ENCODE results near the gene HAGHL.

Gene HAGHL

DNA sequence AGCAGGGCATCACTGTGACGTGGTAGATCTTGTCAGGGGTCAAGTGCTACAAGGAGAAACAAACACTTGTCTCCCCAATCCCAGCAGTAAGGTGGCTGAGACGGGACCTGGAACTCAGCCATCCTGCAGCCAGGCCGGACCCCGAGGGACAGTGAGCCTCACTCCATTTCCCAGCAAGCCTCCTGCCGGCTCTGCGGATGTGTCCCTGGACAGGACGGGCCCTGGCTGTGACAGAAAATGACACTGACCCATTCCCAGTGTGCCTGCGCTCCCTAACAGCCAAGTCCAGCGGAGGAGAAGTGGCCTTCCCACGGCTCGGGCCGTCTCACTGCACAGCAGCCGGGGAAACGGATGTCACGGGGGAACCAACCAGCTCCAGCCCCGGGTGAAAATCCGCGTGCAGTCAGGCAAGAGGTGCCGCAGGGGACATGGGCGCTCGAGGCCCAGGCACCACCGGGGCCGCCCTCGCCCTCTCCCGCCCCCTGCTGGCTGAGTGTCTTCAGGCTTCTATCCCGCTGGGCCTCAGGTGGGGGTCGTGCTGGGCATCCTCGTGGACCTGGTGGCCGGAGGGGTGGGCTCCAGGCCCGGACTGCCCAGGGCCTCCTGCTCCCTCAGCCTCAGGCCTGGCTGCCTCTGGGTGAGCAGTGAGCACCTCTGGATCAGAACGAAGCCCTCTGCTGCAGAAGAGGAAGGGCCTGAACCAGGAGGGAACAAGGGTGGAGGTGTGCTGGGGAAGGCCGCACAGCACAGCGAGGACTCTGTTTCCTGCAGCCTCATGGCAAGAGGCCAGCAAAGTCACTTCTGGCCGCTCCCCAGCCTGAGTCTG is 6.7 kb downstream of the HAGHL start:
- DNase-seq (ENCODE audit: low read depth) = no peak
- TF ChIP-seq, protein P1, sequence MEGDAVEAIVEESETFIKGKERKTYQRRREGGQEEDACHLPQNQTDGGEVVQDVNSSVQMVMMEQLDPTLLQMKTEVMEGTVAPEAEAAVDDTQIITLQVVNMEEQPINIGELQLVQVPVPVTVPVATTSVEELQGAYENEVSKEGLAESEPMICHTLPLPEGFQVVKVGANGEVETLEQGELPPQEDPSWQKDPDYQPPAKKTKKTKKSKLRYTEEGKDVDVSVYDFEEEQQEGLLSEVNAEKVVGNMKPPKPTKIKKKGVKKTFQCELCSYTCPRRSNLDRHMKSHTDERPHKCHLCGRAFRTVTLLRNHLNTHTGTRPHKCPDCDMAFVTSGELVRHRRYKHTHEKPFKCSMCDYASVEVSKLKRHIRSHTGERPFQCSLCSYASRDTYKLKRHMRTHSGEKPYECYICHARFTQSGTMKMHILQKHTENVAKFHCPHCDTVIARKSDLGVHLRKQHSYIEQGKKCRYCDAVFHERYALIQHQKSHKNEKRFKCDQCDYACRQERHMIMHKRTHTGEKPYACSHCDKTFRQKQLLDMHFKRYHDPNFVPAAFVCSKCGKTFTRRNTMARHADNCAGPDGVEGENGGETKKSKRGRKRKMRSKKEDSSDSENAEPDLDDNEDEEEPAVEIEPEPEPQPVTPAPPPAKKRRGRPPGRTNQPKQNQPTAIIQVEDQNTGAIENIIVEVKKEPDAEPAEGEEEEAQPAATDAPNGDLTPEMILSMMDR (conservative IDR thresholded peaks at IDR 0.05; ENCODE audit: control insufficient read depth, insufficient read depth, low read depth, low read length) = no peak
- H3K4me3 ChIP-seq (ENCODE audit: control insufficient read depth, low read depth, low read length) = no peak overlapping the region

DNA sequence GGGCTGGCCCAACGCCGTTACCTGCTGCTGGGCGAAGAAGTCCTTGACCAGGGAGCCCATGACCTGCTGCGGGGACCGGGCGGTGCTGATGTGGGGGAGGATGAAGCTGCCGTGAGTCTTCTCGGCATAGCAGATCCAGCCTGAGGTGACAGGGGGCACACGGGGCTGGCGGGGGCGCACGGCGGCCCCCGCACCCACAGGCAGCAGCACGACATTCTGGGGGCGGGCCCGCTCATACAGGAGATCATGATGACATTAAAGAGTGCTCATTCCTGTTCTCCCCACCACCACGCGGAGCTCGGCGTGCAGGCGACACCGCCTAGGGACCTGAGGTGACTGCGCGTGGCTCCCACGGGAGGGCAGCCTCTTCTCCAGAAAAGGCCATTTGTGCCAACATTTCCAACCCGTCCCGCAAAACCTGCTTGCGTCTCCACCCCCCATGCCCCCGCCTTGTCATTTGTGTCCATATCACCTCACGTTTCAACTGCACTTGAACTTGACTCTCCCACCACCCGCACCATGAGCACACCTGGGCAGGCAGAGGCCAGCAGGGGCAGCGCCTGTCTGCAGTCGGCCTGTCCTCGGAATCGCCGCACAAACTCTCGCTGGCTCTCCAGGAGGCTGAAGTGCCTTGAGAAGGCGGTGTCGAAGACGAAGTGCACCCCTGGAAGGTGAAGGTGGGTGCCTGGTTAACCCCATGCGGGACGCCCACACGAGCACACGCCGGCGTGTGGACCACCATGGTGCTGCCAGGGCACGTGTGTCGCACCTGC is 7.5 kb downstream of the HAGHL start:
- no peak for DNase-seq (ENCODE audit: low read depth)
- no peak overlapping the region for H3K4me3 ChIP-seq (ENCODE audit: control insufficient read depth, low read depth, low read length)
- TF ChIP-seq, protein P1 (conservative IDR thresholded peaks at IDR 0.05; ENCODE audit: control insufficient read depth, insufficient read depth, low read depth, low read length) = no peak

DNA sequence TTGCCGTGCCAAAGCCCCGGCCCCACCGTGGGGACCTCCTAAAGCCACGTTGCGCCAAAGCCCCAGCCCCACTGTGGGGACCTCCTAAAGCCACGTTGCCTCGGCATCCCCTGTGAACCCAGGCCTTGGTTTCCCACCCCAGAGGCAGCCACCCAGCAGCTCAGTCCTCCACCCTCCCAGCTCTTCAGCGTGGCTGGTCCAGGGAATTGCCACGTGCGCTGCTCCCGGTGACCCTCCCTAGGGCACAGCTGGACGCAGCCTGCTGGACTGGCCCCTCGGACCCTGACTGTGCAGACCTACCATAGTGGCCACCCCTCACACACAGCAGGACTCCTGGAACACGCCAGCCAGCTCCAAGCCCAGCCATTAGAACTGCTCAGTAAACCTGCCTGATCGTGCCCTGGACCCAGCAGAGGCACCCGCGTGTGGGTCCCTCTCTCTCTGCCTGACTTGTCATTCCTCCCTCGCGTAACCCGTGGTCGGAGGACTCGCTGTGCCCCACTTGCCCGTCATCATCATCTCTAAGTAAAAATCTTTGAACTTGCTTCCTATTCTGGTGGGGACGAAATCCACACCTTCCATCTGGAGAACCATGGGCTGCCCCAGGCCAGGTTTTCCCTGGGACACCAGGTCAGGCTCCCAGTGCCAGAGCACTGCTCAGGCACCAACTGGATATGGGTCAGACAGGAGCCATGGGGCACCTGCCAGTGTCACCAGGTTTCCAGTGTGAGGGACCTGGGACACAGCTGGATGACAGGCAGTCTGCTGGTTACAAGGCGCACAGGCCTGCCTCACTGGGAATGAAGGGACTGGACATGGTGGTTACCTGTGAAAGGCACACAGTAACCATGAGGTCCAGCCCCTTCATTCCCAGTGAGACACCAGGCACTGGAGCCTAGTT is 8.3 kb downstream of the HAGHL start:
- H3K4me3 ChIP-seq (ENCODE audit: control insufficient read depth, low read depth, low read length) = no peak overlapping the region
- TF ChIP-seq, protein P1 (conservative IDR thresholded peaks at IDR 0.05; ENCODE audit: control insufficient read depth, insufficient read depth, low read depth, low read length) = no peak
- no peak for DNase-seq (ENCODE audit: low read depth)

- DNase-seq (ENCODE audit: low read depth) = no peak
- TF ChIP-seq, protein P1 (conservative IDR thresholded peaks at IDR 0.05; ENCODE audit: control insufficient read depth, insufficient read depth, low read depth, low read length) = no peak
- H3K4me3 ChIP-seq (ENCODE audit: control insufficient read depth, low read depth, low read length) = no peak overlapping the region
Observed at GRCh38 chr16:735982-736453, 9.1 kb downstream of the HAGHL start.

- TF ChIP-seq, protein P1 (conservative IDR thresholded peaks at IDR 0.05; ENCODE audit: control insufficient read depth, insufficient read depth, low read depth, low read length) = no peak
- DNase-seq (ENCODE audit: low read depth) = no peak
- H3K4me3 ChIP-seq (ENCODE audit: control insufficient read depth, low read depth, low read length) = no peak overlapping the region
Observed at GRCh38 chr16:736936-737481, 10.1 kb downstream of the HAGHL start.
